Bronchial epithelial cell (primary cell): ENCODE data around the gene ZNF239. TPM values are rescaled to one million over a fixed set of nuclear protein-coding genes. Genes with fewer than 3 reads are reported as not detected.
"Not testable (repeated sequence)": the region's sequence is repeated elsewhere in the genome, so short reads cannot be mapped to it uniquely, and the experiment has no call there.

ENCODE experiments used
- DNase-seq: peaks from one replicate; pipeline ENCODE4 v3.0.0-alpha.2; 2010; ENCODE audit warnings: low read depth
- FAIRE-seq: peaks from 2 replicates; lab custom pipeline; 2011; peaks lifted over from hg19 to GRCh38; lab: Jason Lieb, UNC
- H3K27me3 ChIP-seq: 2 replicates; pipeline ENCODE4 v1.5.1; 2011; ENCODE audit warnings: low read length; ENCODE audit not compliant: control insufficient read depth, insufficient read depth
- H3K36me3 ChIP-seq: 2 replicates; pipeline ENCODE4 v1.5.1; 2011; ENCODE audit warnings: low read length; ENCODE audit not compliant: control insufficient read depth, insufficient read depth
- H3K4me3 ChIP-seq: 2 replicates; pipeline ENCODE4 v1.5.1; 2011; ENCODE audit warnings: mild to moderate bottlenecking, low read depth, low read length, control low read depth
- CTCF ChIP-seq: IDR thresholded peaks from 2 replicates; pipeline ENCODE4 v1.5.1; 2011; ENCODE audit warnings: mild to moderate bottlenecking, moderate library complexity, low read length, control low read depth, inconsistent platforms; ENCODE audit not compliant: insufficient read depth, severe bottlenecking
- total RNA-seq: library from RNA; depleted of rRNA; stranded (reverse); fragments of >200 nt; gene quantifications from 2 replicates; pipeline ENCODE4 v1.2.1, GENCODE V29; 2014

Gene ZNF239
- total RNA-seq, 1 donor from 2014 or later = 2.6 TPM

- DNase-seq (no peak), FAIRE-seq (no peak)
- peak overlapping the region; percentile 37 for H3K4me3 ChIP-seq
- no peaks in the 10 kb centered on the region for H3K27me3 ChIP-seq
- no peak for TF ChIP-seq CTCF
- H3K36me3 ChIP-seq = no peaks in the 10 kb centered on the region
These were observed 991 bp downstream of the ZNF239 start for GRCh38 chr10:43573250-43574000.

GRCh38 chr10:43570971-43571370 lies 3.4 kb downstream of the ZNF239 start:
- Histone ChIP-seq H3K27me3 (no peaks in the 10 kb centered on the region), H3K36me3 (no peaks in the 10 kb centered on the region), H3K4me3 (no peak overlapping the region)
- FAIRE-seq (no peak), DNase-seq (no peak)
- no peak for TF ChIP-seq CTCF

GRCh38 chr10:43569681-43570080 lies 4.7 kb downstream of the ZNF239 start:
- DNase-seq (no peak), FAIRE-seq (no peak)
- no peaks in the 10 kb centered on the region for H3K27me3 ChIP-seq
- no peaks in the 10 kb centered on the region for H3K36me3 ChIP-seq
- no peak for TF ChIP-seq CTCF
- no peak overlapping the region for H3K4me3 ChIP-seq

- Histone ChIP-seq H3K27me3 (no peaks in the 10 kb centered on the region), H3K36me3 (no peaks in the 10 kb centered on the region), H3K4me3 (no peak overlapping the region)
- no peak for TF ChIP-seq CTCF
- FAIRE-seq = no peak
- DNase-seq = no peak
These were observed 17.2 kb downstream of the ZNF239 start for GRCh38 chr10:43557214-43557613.

GRCh38 chr10:43543746-43544145 lies 30.7 kb downstream of the ZNF239 start:
- FAIRE-seq, DNase-seq, H3K36me3 ChIP-seq, H3K27me3 ChIP-seq, H3K4me3 ChIP-seq: not testable (repeated sequence)

- Histone ChIP-seq H3K36me3 (no peaks in the 10 kb centered on the region), H3K27me3 (no peaks in the 10 kb centered on the region), H3K4me3 (no peak overlapping the region)
- FAIRE-seq (no peak), DNase-seq (no peak)
- no peak for TF ChIP-seq CTCF
These were observed 49.8 kb downstream of the ZNF239 start for GRCh38 chr10:43524434-43525247.
